B cell (primary cell): Measurements from ENCODE around the gene ADO. TPM values are rescaled to one million over a fixed set of nuclear protein-coding genes. Genes with fewer than 3 reads are reported as not detected.

Experiments used
- ATAC-seq: fragments of 200-7000 bp; cut with Tn5 transposase; one replicate; pipeline ENCODE4 v1.10.0; 2021; ENCODE audit warnings: low read depth, mild to moderate bottlenecking, moderate number of reproducible peaks, moderate library complexity
- CTCF ChIA-PET: fragments of 350-600 bp; sonication (Branson Sonifier 250); formaldehyde crosslinking; loops from one replicate; lab custom pipeline; 2021; ENCODE audit warnings: antibody characterized with exemption, inconsistent platforms; lab: Charles Lee
- POLR2A ChIA-PET: fragments of 350-600 bp; sonication (Branson Sonifier 250); formaldehyde crosslinking; loops from one replicate; lab custom pipeline; 2021; ENCODE audit warnings: antibody characterized with exemption; lab: Charles Lee
- DNase-seq: peaks from one replicate; pipeline ENCODE4 v3.0.0; 2013
- H2AFZ ChIP-seq: 2 replicates; pipeline ENCODE4 v1.6.1; 2012; ENCODE audit warnings: mild to moderate bottlenecking, low read depth, low read length; ENCODE audit not compliant: insufficient read depth, poor library complexity, severe bottlenecking
- H3K27ac ChIP-seq, 2 donors: 1 replicate in 1 of 2; 2 replicates in 1 of 2; pipeline ENCODE4 v1.5.1; 2012 to 2013; ENCODE audit warnings: low read length in 2 of 2, mild to moderate bottlenecking in 2 of 2, moderate library complexity in 1 of 2
- H3K27me3 ChIP-seq, 4 experiments: fragments of 200-600 bp in 1 of 4; sonication (generic) in 1 of 4; replicated peaks in 1 of 4; 1 replicate in 2 of 4; 2 replicates in 2 of 4; pipeline versions ENCODE4 v1.6.1 to v1.7.0; 2013 to 2016; ENCODE audit warnings: low read length in 3 of 4, mild to moderate bottlenecking in 2 of 4, mixed read lengths in 1 of 4, moderate library complexity in 1 of 4; ENCODE audit not compliant: insufficient read depth in 4 of 4, control insufficient read depth in 3 of 4; ENCODE audit errors: control extremely low read depth in 1 of 4
- H3K36me3 ChIP-seq, 2 experiments: replicated peaks in 1 of 2; 1 replicate in 1 of 2; 2 replicates in 1 of 2; pipeline versions ENCODE4 v1.6.1 to v1.7.1; 2013; ENCODE audit warnings: low read length in 1 of 2; ENCODE audit not compliant: insufficient read depth in 2 of 2, control insufficient read depth in 1 of 2; ENCODE audit errors: control extremely low read depth in 1 of 2, extremely low read depth in 1 of 2
- H3K4me1 ChIP-seq, 2 donors: fragments of 200-600 bp in 1 of 2; sonication (generic) in 1 of 2; 1 replicate in 1 of 2; 2 replicates in 1 of 2; pipeline versions ENCODE4 v1.5.1 to v1.6.1; 2013 to 2017; ENCODE audit warnings: low read length in 2 of 2; ENCODE audit not compliant: control insufficient read depth in 2 of 2, insufficient read depth in 2 of 2
- H3K4me2 ChIP-seq: replicated peaks from 2 replicates; pipeline ENCODE3; 2012; ENCODE audit warnings: mild to moderate bottlenecking, low read depth, low read length; ENCODE audit not compliant: poor library complexity, severe bottlenecking
- H3K4me3 ChIP-seq, 5 experiments: fragments of 200-600 bp in 1 of 5; sonication (generic) in 1 of 5; 1 replicate in 3 of 5; 2 replicates in 2 of 5; pipeline versions ENCODE4 v1.5.1 to v1.7.0; 2011 to 2016; ENCODE audit warnings: low read length in 4 of 5, mild to moderate bottlenecking in 4 of 5, low read depth in 2 of 5, control low read depth in 1 of 5, moderate library complexity in 1 of 5; ENCODE audit not compliant: insufficient read depth in 1 of 5; ENCODE audit errors: control extremely low read depth in 1 of 5, extremely low read depth in 1 of 5
- H3K79me2 ChIP-seq: fragments of 200-600 bp; sonication (generic); one replicate; pipeline ENCODE4 v1.6.0; 2016; ENCODE audit warnings: low read length; ENCODE audit not compliant: control insufficient read depth, insufficient read depth
- H3K9ac ChIP-seq: fragments of 200-600 bp; sonication (generic); 2 replicates; pipeline ENCODE4 v1.6.1; 2017; ENCODE audit warnings: mild to moderate bottlenecking, low read length, moderate library complexity
- H3K9me3 ChIP-seq, 3 donors: one replicate each; pipeline versions ENCODE4 v1.6.1 to v1.7.1; 2013; ENCODE audit warnings: low read length in 2 of 3; ENCODE audit not compliant: control insufficient read depth in 2 of 3, insufficient read depth in 1 of 3; ENCODE audit errors: control extremely low read depth in 1 of 3
- H4K20me1 ChIP-seq: 2 replicates; pipeline ENCODE4 v1.6.0; 2012; ENCODE audit warnings: mild to moderate bottlenecking, low read length; ENCODE audit not compliant: insufficient read depth, control insufficient read depth, poor library complexity, severe bottlenecking
- H3K27ac Mint-ChIP-seq: one replicate; pipeline ENCODE4 v1.8.0; 2021; ENCODE audit warnings: mixed read lengths
- H3K27me3 Mint-ChIP-seq: one replicate; pipeline ENCODE4 v1.8.0; 2021; ENCODE audit warnings: mixed read lengths
- H3K4me1 Mint-ChIP-seq: one replicate; pipeline ENCODE4 v1.8.0; 2021; ENCODE audit warnings: mixed read lengths
- H3K4me3 Mint-ChIP-seq: one replicate; pipeline ENCODE4 v1.8.0; 2021; ENCODE audit warnings: mixed read lengths
- H3K9me3 Mint-ChIP-seq: one replicate; pipeline ENCODE4 v1.8.0; 2022; ENCODE audit warnings: mixed read lengths; ENCODE audit not compliant: insufficient read depth
- EZH2 ChIP-seq: IDR thresholded peaks from 2 replicates; pipeline ENCODE4 v1.6.1; 2012; ENCODE audit warnings: borderline replicate concordance, low read depth, mild to moderate bottlenecking, moderate library complexity, low read length; ENCODE audit not compliant: insufficient read depth, poor library complexity, severe bottlenecking
- WGBS: methylation state at CpG from one replicate; pipeline ENCODE4 v1.1.5; 2013; ENCODE audit warnings: missing lambda C conversion rate; ENCODE audit not compliant: insufficient coverage; 5-methylcytosine and 5-hydroxymethylcytosine counted together
- intact Hi-C: fragments of 100-400 bp; cut with micrococcal nuclease; formaldehyde crosslinking; loops from one replicate; pipeline ENCODE4 v1.10.0; 2022
- polyA plus RNA-seq: library from polyadenylated mRNA; depleted of rRNA; stranded (reverse); fragments of >200 nt; gene quantifications from 2 replicates; pipeline ENCODE4 v1.2.3, GENCODE V29; 2012
- total RNA-seq, 2 donors: library from RNA; stranded (reverse); fragments of 120-200 nt in 1 of 2; gene quantifications; 1 replicate in 1 of 2; 2 replicates in 1 of 2; pipeline versions ENCODE4 v1.2.3 to v1.2.4, GENCODE V29; 2013 to 2022
- TF ChIP-seq, protein P1 (sequence below): fragments of 200-600 bp; IDR thresholded peaks from one replicate; pipeline ENCODE4 v1.8.0; 2022; ENCODE audit warnings: antibody characterized with exemption, mild to moderate bottlenecking

Gene ADO
- total and polyA plus RNA-seq, 2 donors (not counting 1 experiment from before 2014, with no cell fraction given), result 9.4 to 18.4 TPM

DNA sequence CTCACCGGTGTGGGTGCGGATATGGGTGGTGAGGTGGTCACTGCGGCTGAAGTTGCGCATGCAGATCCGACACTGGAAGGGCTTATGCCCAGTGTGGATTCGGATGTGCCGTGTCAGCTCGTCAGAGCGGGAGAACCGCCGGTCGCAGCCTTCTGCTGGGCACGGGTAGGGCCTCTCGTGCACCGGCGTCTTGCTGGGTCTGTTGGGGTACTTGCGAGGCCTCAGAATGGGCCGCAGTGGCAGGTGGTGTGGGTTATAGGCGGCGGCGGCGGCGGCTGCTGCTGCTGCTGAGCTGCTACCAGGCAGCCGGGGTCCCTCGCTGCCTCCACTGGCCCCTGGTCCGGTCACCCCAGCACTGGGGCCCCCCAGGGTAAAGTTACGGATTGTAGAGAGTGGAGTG is 8.9 kb downstream of the ADO start:
- DNase-seq (no peak), ATAC-seq (no peak)
- Histone ChIP-seq H3K9me3 (no peaks in the 10 kb centered on the region), H3K4me1 (peaks cover 23 to 36% of the 10 kb centered on the region in 2 donors), H3K9ac (no peak overlapping the region), H4K20me1 (peaks cover 20% of the 10 kb centered on the region), H3K79me2 (peaks cover 27% of the 10 kb centered on the region), H3K36me3 (no peaks in the 10 kb centered on the region), H3K27me3 (peaks cover 0 to 25% (median 2%) of the 10 kb centered on the region in 4 experiments), H2AFZ (no peak overlapping the region), H3K4me2 (no peak overlapping the region), H3K27ac (no peak overlapping the region), H3K4me3 (no peak overlapping the region)
- intact Hi-C loops, result loop anchor here (10.0 kb wide), 1 partner anchor 451 kb away; no protein-coding TSS in a partner anchor
- Mint-ChIP-seq H3K27ac (no peak overlapping the region), H3K4me1 (peaks cover 64% of the 10 kb centered on the region), H3K27me3 (peaks cover 3% of the 10 kb centered on the region), H3K4me3 (peak overlapping the region; percentile 100), H3K9me3 (no peaks in the 10 kb centered on the region)
- WGBS, result 89% methylated on average over 27 of the region's 27 CpGs
- POLR2A ChIA-PET, result no interaction called here
- CTCF ChIA-PET, result interaction anchor here (1.1 to 9.3 kb wide), 2 partner anchors 201 to 376 kb away, joined by 4 to 204 read pairs; no protein-coding TSS in a partner anchor
- TF ChIP-seq, protein P1, sequence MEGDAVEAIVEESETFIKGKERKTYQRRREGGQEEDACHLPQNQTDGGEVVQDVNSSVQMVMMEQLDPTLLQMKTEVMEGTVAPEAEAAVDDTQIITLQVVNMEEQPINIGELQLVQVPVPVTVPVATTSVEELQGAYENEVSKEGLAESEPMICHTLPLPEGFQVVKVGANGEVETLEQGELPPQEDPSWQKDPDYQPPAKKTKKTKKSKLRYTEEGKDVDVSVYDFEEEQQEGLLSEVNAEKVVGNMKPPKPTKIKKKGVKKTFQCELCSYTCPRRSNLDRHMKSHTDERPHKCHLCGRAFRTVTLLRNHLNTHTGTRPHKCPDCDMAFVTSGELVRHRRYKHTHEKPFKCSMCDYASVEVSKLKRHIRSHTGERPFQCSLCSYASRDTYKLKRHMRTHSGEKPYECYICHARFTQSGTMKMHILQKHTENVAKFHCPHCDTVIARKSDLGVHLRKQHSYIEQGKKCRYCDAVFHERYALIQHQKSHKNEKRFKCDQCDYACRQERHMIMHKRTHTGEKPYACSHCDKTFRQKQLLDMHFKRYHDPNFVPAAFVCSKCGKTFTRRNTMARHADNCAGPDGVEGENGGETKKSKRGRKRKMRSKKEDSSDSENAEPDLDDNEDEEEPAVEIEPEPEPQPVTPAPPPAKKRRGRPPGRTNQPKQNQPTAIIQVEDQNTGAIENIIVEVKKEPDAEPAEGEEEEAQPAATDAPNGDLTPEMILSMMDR, result no peak
- no peak for TF ChIP-seq EZH2

GRCh38 chr10:62813981-62814380 is 9.5 kb downstream of the ADO start:
- H3K27ac Mint-ChIP-seq, result no peak overlapping the region
- TF ChIP-seq EZH2, result no peak
- TF ChIP-seq, protein P1, result no peak
- no peaks in the 10 kb centered on the region for H3K9me3 ChIP-seq
- H3K4me3 ChIP-seq, result peak overlapping the region in 1 of 5 experiments; percentile 72
- peaks cover 23% of the 10 kb centered on the region for H3K79me2 ChIP-seq
- H3K9me3 Mint-ChIP-seq, result no peaks in the 10 kb centered on the region
- DNase-seq (peak; percentile 11), ATAC-seq (no peak)
- no peak overlapping the region for H3K27ac ChIP-seq
- H3K36me3 ChIP-seq, result no peaks in the 10 kb centered on the region
- intact Hi-C loops, result loop anchor here (10.0 kb wide), 1 partner anchor 451 kb away; no protein-coding TSS in a partner anchor
- CTCF ChIA-PET, result interaction anchor here (0.8 to 9.3 kb wide), 4 partner anchors 107 to 376 kb away, joined by 3 to 204 read pairs (median 34); no protein-coding TSS in a partner anchor
- peaks cover 5% of the 10 kb centered on the region for H3K27me3 Mint-ChIP-seq
- H3K4me2 ChIP-seq, result peak overlapping the region; percentile 100
- H3K4me1 ChIP-seq, result peaks cover 28 to 41% of the 10 kb centered on the region in 2 donors
- H3K4me3 Mint-ChIP-seq, result peak overlapping the region; percentile 100
- H3K9ac ChIP-seq, result no peak overlapping the region
- 90% methylated on average over 5 of the region's 5 CpGs for WGBS
- POLR2A ChIA-PET, result no interaction called here
- peaks cover 62% of the 10 kb centered on the region for H3K4me1 Mint-ChIP-seq
- peaks cover 20% of the 10 kb centered on the region for H4K20me1 ChIP-seq
- no peak overlapping the region for H2AFZ ChIP-seq
- H3K27me3 ChIP-seq, result peaks cover 0 to 27% (median 3%) of the 10 kb centered on the region in 4 experiments
